Lung (tissue), 12 donors: ENCODE measurements around the gene HLTF. TPM values are rescaled to one million over a fixed set of nuclear protein-coding genes. Genes with fewer than 3 reads are reported as not detected.

Experiments
- ATAC-seq: fragments of 200-7000 bp; cut with Tn5 transposase; one replicate; pipeline ENCODE4 v1.9.1; 2020; ENCODE audit warnings: moderate number of reproducible peaks; ENCODE audit not compliant: insufficient read depth, low FRiP score
- DNase-seq, 3 donors: peaks; one replicate each; pipeline ENCODE4 v3.0.0-alpha.2; 2013 to 2017
- H3K27ac ChIP-seq, 2 donors: one replicate each; pipeline ENCODE4 v1.5.1; 2013; ENCODE audit warnings: mild to moderate bottlenecking in 2 of 2, moderate library complexity in 2 of 2, control low read depth in 1 of 2, inconsistent platforms in 1 of 2, low read depth in 1 of 2, low read length in 1 of 2
- H3K27me3 ChIP-seq, 3 donors: one replicate each; pipeline ENCODE4 v1.5.1; 2013; ENCODE audit warnings: low read length in 2 of 3; ENCODE audit not compliant: control insufficient read depth in 3 of 3, insufficient read depth in 3 of 3
- H3K36me3 ChIP-seq, 4 donors: one replicate each; pipeline ENCODE4 v1.5.1; 2013; ENCODE audit warnings: low read length in 4 of 4, mild to moderate bottlenecking in 1 of 4, moderate library complexity in 1 of 4; ENCODE audit not compliant: control insufficient read depth in 4 of 4, insufficient read depth in 4 of 4
- H3K4me1 ChIP-seq, 5 donors: one replicate each; pipeline ENCODE4 v1.5.1; 2013; ENCODE audit warnings: low read length in 5 of 5, mild to moderate bottlenecking in 2 of 5, moderate library complexity in 1 of 5; ENCODE audit not compliant: control insufficient read depth in 5 of 5, insufficient read depth in 5 of 5
- H3K4me3 ChIP-seq: one replicate; pipeline ENCODE4 v1.5.1; 2013; ENCODE audit warnings: mild to moderate bottlenecking, control low read depth, moderate library complexity
- H3K9ac ChIP-seq, 2 donors: one replicate each; pipeline ENCODE4 v1.5.1; 2013; ENCODE audit warnings: low read length in 2 of 2, control low read depth in 1 of 2; ENCODE audit not compliant: insufficient read depth in 1 of 2
- H3K9me3 ChIP-seq, 4 donors: one replicate each; pipeline ENCODE4 v1.5.1; 2013; ENCODE audit warnings: low read length in 3 of 4, mild to moderate bottlenecking in 1 of 4, moderate library complexity in 1 of 4; ENCODE audit not compliant: control insufficient read depth in 4 of 4, insufficient read depth in 3 of 4
- CTCF ChIP-seq: IDR thresholded peaks from 2 replicates; pipeline ENCODE4 v1.5.1; 2012; ENCODE audit warnings: mild to moderate bottlenecking; ENCODE audit errors: control extremely low read depth, extremely low read depth
- WGBS, 2 donors: extraction: QIAGEN DNeasy Blood & Tissue Kit; methylation state at CpG; one replicate each; pipeline ENCODE4 v1.1.7; 2013; 5-methylcytosine and 5-hydroxymethylcytosine counted together
- polyA plus RNA-seq, 2 donors: library from polyadenylated mRNA; stranded (reverse); fragments of 200-250 nt; gene quantifications; one replicate each; pipeline ENCODE4 v1.2.1, GENCODE V29; 2013
- total RNA-seq, 2 donors: library from RNA; depleted of rRNA in 1 of 2; stranded (reverse); fragments of >200 nt in 1 of 2; gene quantifications; one replicate each; pipeline ENCODE4 v1.2.1, GENCODE V29; 2014 to 2021
- donor health status: control.
- donor health status: control.
- donor health status: Bipolar disorder and iron deficiency.
- donor health status: healthy.
- donor health status: DM: yes; HTN: yes; CAD: no.

HLTF gene
- total and polyA plus RNA-seq, 4 donors, result 3.6 to 54.7 (median 12.6) TPM

GRCh38 chr3:149089395-149089794 lies 3.1 kb upstream of the HLTF start:
- H3K4me1 ChIP-seq, result peaks cover 0 to 7% (median 3%) of the 10 kb centered on the region in 5 donors
- no peak for TF ChIP-seq CTCF
- H3K9ac ChIP-seq, result no peak overlapping the region
- H3K36me3 ChIP-seq, result peaks cover 0 to 2% (median under 1%) of the 10 kb centered on the region in 4 donors
- ATAC-seq (no peak), DNase-seq (no peak)
- H3K4me3 ChIP-seq, result no peak overlapping the region
- WGBS, 2 donors, result 78 to 86% methylated on average over 3 of the region's 3 CpGs
- no peaks in the 10 kb centered on the region for H3K27me3 ChIP-seq
- no peak overlapping the region for H3K27ac ChIP-seq
- no peaks in the 10 kb centered on the region for H3K9me3 ChIP-seq

- ATAC-seq (no peak), DNase-seq (no peak)
- Histone ChIP-seq H3K9me3 (no peaks in the 10 kb centered on the region), H3K4me1 (peaks cover 0 to 7% (median 3%) of the 10 kb centered on the region in 5 donors), H3K4me3 (no peak overlapping the region), H3K27me3 (no peaks in the 10 kb centered on the region), H3K36me3 (peaks cover 0 to 11% (median 5%) of the 10 kb centered on the region in 4 donors), H3K9ac (no peak overlapping the region), H3K27ac (no peak overlapping the region)
- TF ChIP-seq CTCF, result no peak
- 96 to 98% methylated on average over 15 of the region's 15 CpGs for WGBS, 2 donors
These were observed 875 bp upstream of the HLTF start for GRCh38 chr3:149087208-149087607.

- Histone ChIP-seq H3K4me3 (peak overlapping the region; percentile 77), H3K27ac (peak overlapping the region; percentile 39 to 62), H3K4me1 (peaks cover 0 to 7% (median 3%) of the 10 kb centered on the region in 5 donors), H3K9ac (peak overlapping the region; percentile 29 to 67), H3K9me3 (no peaks in the 10 kb centered on the region), H3K36me3 (peaks cover 0 to 15% (median 8%) of the 10 kb centered on the region in 4 donors), H3K27me3 (no peaks in the 10 kb centered on the region)
- TF ChIP-seq CTCF, result no peak
- DNase-seq (peak in 2 of 3 donors; percentile 51 to 74), ATAC-seq (peak; percentile 12)
- 1% methylated on average over 21 of the region's 21 CpGs for WGBS, 2 donors
These were observed 503 bp downstream of the HLTF start for GRCh38 chr3:149085828-149086231.

GRCh38 chr3:149081772-149082171 lies 4.6 kb downstream of the HLTF start:
- no peak overlapping the region for H3K4me3 ChIP-seq
- peaks cover 2 to 7% (median 3%) of the 10 kb centered on the region in 5 donors for H3K4me1 ChIP-seq
- no peaks in the 10 kb centered on the region for H3K9me3 ChIP-seq
- ATAC-seq (no peak), DNase-seq (no peak)
- no peaks in the 10 kb centered on the region for H3K27me3 ChIP-seq
- WGBS, 2 donors, result 100% methylated on average over 1 of the region's 1 CpG
- H3K36me3 ChIP-seq, result peaks cover 0 to 22% (median 8%) of the 10 kb centered on the region in 4 donors
- TF ChIP-seq CTCF, result no peak
- no peak overlapping the region for H3K9ac ChIP-seq
- H3K27ac ChIP-seq, result no peak overlapping the region
